Measurements from ENCODE around the gene HTN1. TPM values are rescaled to one million over a fixed set of nuclear protein-coding genes. Genes with fewer than 3 reads are reported as not detected.
"Not testable (repeated sequence)": the region's sequence is repeated elsewhere in the genome, so short reads cannot be mapped to it uniquely, and the experiment has no call there.

Gene HTN1
- polyA plus RNA-seq: not detected in 2 replicates
- polyA minus RNA-seq: not detected in 2 replicates

DNA sequence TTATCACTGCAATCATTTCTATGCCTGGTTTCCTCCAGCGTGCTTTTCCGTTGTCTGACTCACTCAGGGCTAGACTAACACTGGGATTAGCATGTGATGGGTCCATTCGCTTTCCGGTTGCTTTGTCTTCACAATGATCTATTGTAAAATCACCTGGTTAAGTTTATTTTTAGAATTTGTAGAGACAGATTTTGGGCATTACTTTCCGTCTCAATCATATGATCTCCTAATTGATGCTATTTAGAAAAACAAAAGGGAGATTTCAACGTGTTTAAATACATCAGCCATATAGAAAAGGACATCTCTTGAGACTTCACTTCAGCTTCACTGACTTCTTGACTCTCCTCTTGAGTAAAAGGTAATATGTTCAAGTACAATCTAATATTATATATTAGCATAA, at the start of gene HTN1:
Gene HTN1 (plus strand): TSS at position 301 of the 400 bp plus-strand sequence. CDS start 2,639 bp downstream, outside the sequence.
- H3F3A ChIP-seq (ENCODE audit: insufficient read depth, low read length, poor library complexity, severe bottlenecking); H2AFZ ChIP-seq (ENCODE audit: low read depth, low read length); H3K36me3 ChIP-seq (ENCODE audit: insufficient read depth, low read length); H3K79me2 ChIP-seq (replicated peaks; ENCODE audit: insufficient read depth, low read length); H3K9me3 ChIP-seq (ENCODE audit: low read length); H3K9me2 ChIP-seq (ENCODE audit: insufficient read depth, low read length); H4K20me1 ChIP-seq (ENCODE audit: insufficient read depth); H3K4me3 ChIP-seq (ENCODE audit: low read length); H3K27ac ChIP-seq (ENCODE audit: low read length); H3K27me3 ChIP-seq (ENCODE audit: insufficient read depth, low read depth, low read length); H3K9ac ChIP-seq (ENCODE audit: low read length); H3K4me2 ChIP-seq (ENCODE audit: low read length): not testable (repeated sequence)

DNA sequence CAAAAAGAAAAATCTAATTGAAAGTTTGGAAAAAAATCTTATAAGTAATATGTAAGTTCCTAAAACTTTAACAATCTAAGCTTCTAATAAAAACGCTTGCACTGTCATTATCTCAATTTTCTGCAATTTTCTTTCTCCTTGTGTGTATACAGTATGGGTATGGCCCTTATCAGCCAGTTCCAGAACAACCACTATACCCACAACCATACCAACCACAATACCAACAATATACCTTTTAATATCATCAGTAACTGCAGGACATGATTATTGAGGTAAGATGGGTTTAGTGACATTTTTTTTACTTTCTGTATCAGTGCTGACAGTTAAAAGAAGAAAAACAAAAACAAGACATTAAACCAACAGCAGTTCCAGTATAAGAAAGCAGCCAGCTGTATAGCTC, 49.5 kb upstream of the HTN1 start:
- H2AFZ ChIP-seq (ENCODE audit: low read depth, low read length): no peak overlapping the region
- no peak overlapping the region for H3K4me3 ChIP-seq (ENCODE audit: low read length)
- H3K79me2 ChIP-seq (replicated peaks; ENCODE audit: insufficient read depth, low read length): no peaks in the 10 kb centered on the region
- H3F3A ChIP-seq (ENCODE audit: insufficient read depth, low read length, poor library complexity, severe bottlenecking): no peaks in the 10 kb centered on the region
- no peak for TF ChIP-seq RAD21 (conservative IDR thresholded peaks at IDR 0.05)
- no peak for TF ChIP-seq EZH2 (IDR thresholded peaks at IDR 0.05; ENCODE audit: borderline replicate concordance, insufficient read depth, low read length, poor library complexity, severe bottlenecking)
- TF ChIP-seq, protein P1, sequence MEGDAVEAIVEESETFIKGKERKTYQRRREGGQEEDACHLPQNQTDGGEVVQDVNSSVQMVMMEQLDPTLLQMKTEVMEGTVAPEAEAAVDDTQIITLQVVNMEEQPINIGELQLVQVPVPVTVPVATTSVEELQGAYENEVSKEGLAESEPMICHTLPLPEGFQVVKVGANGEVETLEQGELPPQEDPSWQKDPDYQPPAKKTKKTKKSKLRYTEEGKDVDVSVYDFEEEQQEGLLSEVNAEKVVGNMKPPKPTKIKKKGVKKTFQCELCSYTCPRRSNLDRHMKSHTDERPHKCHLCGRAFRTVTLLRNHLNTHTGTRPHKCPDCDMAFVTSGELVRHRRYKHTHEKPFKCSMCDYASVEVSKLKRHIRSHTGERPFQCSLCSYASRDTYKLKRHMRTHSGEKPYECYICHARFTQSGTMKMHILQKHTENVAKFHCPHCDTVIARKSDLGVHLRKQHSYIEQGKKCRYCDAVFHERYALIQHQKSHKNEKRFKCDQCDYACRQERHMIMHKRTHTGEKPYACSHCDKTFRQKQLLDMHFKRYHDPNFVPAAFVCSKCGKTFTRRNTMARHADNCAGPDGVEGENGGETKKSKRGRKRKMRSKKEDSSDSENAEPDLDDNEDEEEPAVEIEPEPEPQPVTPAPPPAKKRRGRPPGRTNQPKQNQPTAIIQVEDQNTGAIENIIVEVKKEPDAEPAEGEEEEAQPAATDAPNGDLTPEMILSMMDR (IDR thresholded peaks at IDR 0.05; ENCODE audit: poor library complexity, severe bottlenecking): no peak
- no peak for TF ChIP-seq MXI1 (conservative IDR thresholded peaks at IDR 0.05; ENCODE audit: poor library complexity, severe bottlenecking)
- no peak for TF ChIP-seq TAF1 (IDR thresholded peaks at IDR 0.05; ENCODE audit: low read depth)
- TF ChIP-seq POLR2AphosphoS5 (IDR thresholded peaks at IDR 0.05): no peak
- TF ChIP-seq SMC3 (conservative IDR thresholded peaks at IDR 0.05; ENCODE audit: poor library complexity): no peak
- TF ChIP-seq, protein P2, sequence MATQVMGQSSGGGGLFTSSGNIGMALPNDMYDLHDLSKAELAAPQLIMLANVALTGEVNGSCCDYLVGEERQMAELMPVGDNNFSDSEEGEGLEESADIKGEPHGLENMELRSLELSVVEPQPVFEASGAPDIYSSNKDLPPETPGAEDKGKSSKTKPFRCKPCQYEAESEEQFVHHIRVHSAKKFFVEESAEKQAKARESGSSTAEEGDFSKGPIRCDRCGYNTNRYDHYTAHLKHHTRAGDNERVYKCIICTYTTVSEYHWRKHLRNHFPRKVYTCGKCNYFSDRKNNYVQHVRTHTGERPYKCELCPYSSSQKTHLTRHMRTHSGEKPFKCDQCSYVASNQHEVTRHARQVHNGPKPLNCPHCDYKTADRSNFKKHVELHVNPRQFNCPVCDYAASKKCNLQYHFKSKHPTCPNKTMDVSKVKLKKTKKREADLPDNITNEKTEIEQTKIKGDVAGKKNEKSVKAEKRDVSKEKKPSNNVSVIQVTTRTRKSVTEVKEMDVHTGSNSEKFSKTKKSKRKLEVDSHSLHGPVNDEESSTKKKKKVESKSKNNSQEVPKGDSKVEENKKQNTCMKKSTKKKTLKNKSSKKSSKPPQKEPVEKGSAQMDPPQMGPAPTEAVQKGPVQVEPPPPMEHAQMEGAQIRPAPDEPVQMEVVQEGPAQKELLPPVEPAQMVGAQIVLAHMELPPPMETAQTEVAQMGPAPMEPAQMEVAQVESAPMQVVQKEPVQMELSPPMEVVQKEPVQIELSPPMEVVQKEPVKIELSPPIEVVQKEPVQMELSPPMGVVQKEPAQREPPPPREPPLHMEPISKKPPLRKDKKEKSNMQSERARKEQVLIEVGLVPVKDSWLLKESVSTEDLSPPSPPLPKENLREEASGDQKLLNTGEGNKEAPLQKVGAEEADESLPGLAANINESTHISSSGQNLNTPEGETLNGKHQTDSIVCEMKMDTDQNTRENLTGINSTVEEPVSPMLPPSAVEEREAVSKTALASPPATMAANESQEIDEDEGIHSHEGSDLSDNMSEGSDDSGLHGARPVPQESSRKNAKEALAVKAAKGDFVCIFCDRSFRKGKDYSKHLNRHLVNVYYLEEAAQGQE (IDR thresholded peaks at IDR 0.05; ENCODE audit: borderline replicate concordance): no peak
- no peak for TF ChIP-seq EP300 (conservative IDR thresholded peaks at IDR 0.05; ENCODE audit: poor library complexity, severe bottlenecking)
- no peak overlapping the region for H3K27ac ChIP-seq (ENCODE audit: low read length)
- no peaks in the 10 kb centered on the region for H4K20me1 ChIP-seq (ENCODE audit: insufficient read depth)
- H3K36me3 ChIP-seq (ENCODE audit: insufficient read depth, low read length): no peaks in the 10 kb centered on the region
- H3K9ac ChIP-seq (ENCODE audit: low read length): no peak overlapping the region
- no peaks in the 10 kb centered on the region for H3K9me2 ChIP-seq (ENCODE audit: insufficient read depth, low read length)
- no peaks in the 10 kb centered on the region for H3K9me3 ChIP-seq (ENCODE audit: low read length)
- H3K27me3 ChIP-seq (ENCODE audit: insufficient read depth, low read depth, low read length): no peaks in the 10 kb centered on the region
- no peak overlapping the region for H3K4me2 ChIP-seq (ENCODE audit: low read length)

DNA sequence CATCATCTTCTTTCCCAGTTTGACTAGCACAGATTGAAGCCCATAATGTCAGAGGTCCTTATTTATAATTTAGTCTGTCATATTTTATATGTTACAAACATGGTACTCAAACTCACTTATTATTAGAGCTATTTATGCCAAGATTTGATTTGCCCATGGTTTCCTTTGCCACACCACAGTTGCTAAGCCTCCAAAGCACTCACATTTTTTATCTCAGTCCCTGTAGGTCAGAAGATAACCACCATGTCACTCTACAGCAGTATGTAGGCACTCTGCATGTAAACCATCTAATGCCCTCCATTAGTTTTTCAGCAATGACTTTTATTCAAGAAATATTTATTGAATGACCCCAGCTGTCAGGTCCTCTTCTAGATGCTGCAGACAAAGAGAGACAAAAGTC, 47.7 kb upstream of the HTN1 start:
- H3K4me3 ChIP-seq (ENCODE audit: low read length): no peak overlapping the region
- TF ChIP-seq TAF1 (IDR thresholded peaks at IDR 0.05; ENCODE audit: low read depth) (no peak), RAD21 (conservative IDR thresholded peaks at IDR 0.05) (no peak), EP300 (conservative IDR thresholded peaks at IDR 0.05; ENCODE audit: poor library complexity, severe bottlenecking) (peak; percentile 57)
- no peaks in the 10 kb centered on the region for H3K9me3 ChIP-seq (ENCODE audit: low read length)
- no peaks in the 10 kb centered on the region for H4K20me1 ChIP-seq (ENCODE audit: insufficient read depth)
- no peaks in the 10 kb centered on the region for H3K27me3 ChIP-seq (ENCODE audit: insufficient read depth, low read depth, low read length)
- no peaks in the 10 kb centered on the region for H3K79me2 ChIP-seq (replicated peaks; ENCODE audit: insufficient read depth, low read length)
- H3K9ac ChIP-seq (ENCODE audit: low read length): no peak overlapping the region
- peak overlapping the region; percentile 32 for H3K27ac ChIP-seq (ENCODE audit: low read length)
- no peak overlapping the region for H2AFZ ChIP-seq (ENCODE audit: low read depth, low read length)
- H3K4me2 ChIP-seq (ENCODE audit: low read length): no peak overlapping the region
- H3K9me2 ChIP-seq (ENCODE audit: insufficient read depth, low read length): no peaks in the 10 kb centered on the region
- no peaks in the 10 kb centered on the region for H3K36me3 ChIP-seq (ENCODE audit: insufficient read depth, low read length)
- no peaks in the 10 kb centered on the region for H3F3A ChIP-seq (ENCODE audit: insufficient read depth, low read length, poor library complexity, severe bottlenecking)

Data from neural cell (in vitro differentiated cells).